HEK293T (cell line): ENCODE results near the gene TSEN15.

ENCODE experiments used
- ARNT ChIP-seq: fragments of 450-650 bp; IDR thresholded peaks from 2 replicates; pipeline ENCODE4 v1.6.1; 2017; ENCODE audit warnings: mild to moderate bottlenecking
- BHLHE40 ChIP-seq: fragments of 450-650 bp; IDR thresholded peaks from 2 replicates; pipeline ENCODE4 v1.6.1; 2016; ENCODE audit warnings: mild to moderate bottlenecking, moderate library complexity, borderline replicate concordance
- CTBP1 ChIP-seq: fragments of 450-650 bp; IDR thresholded peaks from 2 replicates; pipeline ENCODE4 v1.6.1; 2016; ENCODE audit warnings: borderline replicate concordance
- ELF4 ChIP-seq: fragments of 450-650 bp; IDR thresholded peaks from 2 replicates; pipeline ENCODE4 v1.6.1; 2017; ENCODE audit warnings: antibody characterized with exemption
- FOXA1 ChIP-seq: fragments of 450-650 bp; IDR thresholded peaks from 2 replicates; pipeline ENCODE4 v1.6.1; 2016; ENCODE audit warnings: mild to moderate bottlenecking
- FOXK2 ChIP-seq: fragments of 450-650 bp; IDR thresholded peaks from 2 replicates; pipeline ENCODE4 v1.6.1; 2016; ENCODE audit warnings: mild to moderate bottlenecking
- FOXM1 ChIP-seq: fragments of 450-650 bp; IDR thresholded peaks from 2 replicates; pipeline ENCODE4 v1.6.1; 2017; ENCODE audit warnings: mild to moderate bottlenecking, borderline replicate concordance
- HDGF ChIP-seq: fragments of 450-650 bp; IDR thresholded peaks from 2 replicates; pipeline ENCODE4 v1.6.1; 2017; ENCODE audit warnings: antibody characterized with exemption, borderline replicate concordance
- NFRKB ChIP-seq: fragments of 450-650 bp; IDR thresholded peaks from 2 replicates; pipeline ENCODE4 v1.6.1; 2016; ENCODE audit warnings: mild to moderate bottlenecking, moderate library complexity
- PKNOX1 ChIP-seq: fragments of 450-650 bp; IDR thresholded peaks from 2 replicates; pipeline ENCODE4 v1.6.1; 2016
- SP1 ChIP-seq: fragments of 450-650 bp; IDR thresholded peaks from 2 replicates; pipeline ENCODE4 v1.6.1; 2017
- SUZ12 ChIP-seq: fragments of 450-650 bp; IDR thresholded peaks from 2 replicates; pipeline ENCODE4 v1.6.1; 2016; ENCODE audit warnings: mild to moderate bottlenecking
- TARDBP ChIP-seq: fragments of 450-650 bp; IDR thresholded peaks from 2 replicates; pipeline ENCODE4 v1.6.1; 2016
- ZNF384 ChIP-seq: fragments of 450-650 bp; IDR thresholded peaks from 2 replicates; pipeline ENCODE4 v1.6.1; 2016

DNA sequence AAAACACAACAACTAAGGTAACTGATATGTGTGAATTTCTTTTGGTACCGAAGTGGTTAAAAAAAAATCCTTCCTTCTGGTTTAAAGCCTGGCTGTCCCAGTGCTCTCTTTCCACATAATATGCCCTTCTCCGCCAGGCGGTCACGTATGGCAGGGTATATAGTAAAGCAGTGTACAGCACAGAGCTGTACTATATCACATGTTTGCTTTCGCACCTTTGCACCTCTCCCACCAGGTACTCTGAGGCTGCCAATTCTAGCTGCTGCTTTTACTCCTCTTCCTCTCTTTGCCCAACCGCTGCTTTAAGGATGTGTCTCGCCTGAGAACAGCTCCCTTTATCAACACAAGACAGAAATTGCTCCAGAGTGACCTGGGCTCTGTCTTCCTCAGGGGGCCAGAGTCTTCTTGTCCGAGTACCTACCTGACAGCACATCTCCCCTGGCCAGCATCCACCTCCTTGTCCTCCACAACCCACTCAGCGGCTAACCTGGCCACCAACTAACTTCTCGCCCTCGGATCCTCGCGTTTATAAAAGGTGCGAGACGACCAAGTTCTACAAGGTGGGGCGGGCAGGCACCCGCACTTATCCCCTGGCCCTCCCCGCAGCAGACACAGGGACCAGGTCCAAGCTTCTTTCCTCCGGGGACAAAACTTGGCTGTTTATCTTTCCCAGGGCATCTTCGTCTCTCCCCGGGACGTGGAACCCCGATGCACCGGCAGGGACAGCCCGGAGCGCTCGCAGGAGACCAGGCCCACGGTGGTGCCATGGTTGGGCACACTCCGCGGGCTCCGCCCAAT, 15.6 kb upstream of the TSEN15 start:
- TF ChIP-seq ZNF384: no peak
- TF ChIP-seq SUZ12: no peak
- no peak for TF ChIP-seq ELF4
- no peak for TF ChIP-seq BHLHE40
- no peak for TF ChIP-seq PKNOX1
- no peak for TF ChIP-seq FOXA1
- no peak for TF ChIP-seq HDGF
- no peak for TF ChIP-seq FOXM1
- TF ChIP-seq FOXK2: no peak
- no peak for TF ChIP-seq ARNT
- TF ChIP-seq TARDBP: no peak
- TF ChIP-seq SP1: no peak
- TF ChIP-seq CTBP1: no peak
- no peak for TF ChIP-seq NFRKB
